VCaP (cell line): ENCODE data around the gene ZRANB2.

Experiments
- H3K27ac ChIP-seq: fragments of 450-650 bp; 2 replicates; pipeline ENCODE4 v1.5.1; 2017
- TF ChIP-seq, protein P1 (sequence below): fragments of 450-650 bp; conservative IDR thresholded peaks from 2 replicates; pipeline ENCODE4 v1.5.1; 2017; ENCODE audit warnings: mild to moderate bottlenecking, moderate library complexity

The ZRANB2 gene

DNA sequence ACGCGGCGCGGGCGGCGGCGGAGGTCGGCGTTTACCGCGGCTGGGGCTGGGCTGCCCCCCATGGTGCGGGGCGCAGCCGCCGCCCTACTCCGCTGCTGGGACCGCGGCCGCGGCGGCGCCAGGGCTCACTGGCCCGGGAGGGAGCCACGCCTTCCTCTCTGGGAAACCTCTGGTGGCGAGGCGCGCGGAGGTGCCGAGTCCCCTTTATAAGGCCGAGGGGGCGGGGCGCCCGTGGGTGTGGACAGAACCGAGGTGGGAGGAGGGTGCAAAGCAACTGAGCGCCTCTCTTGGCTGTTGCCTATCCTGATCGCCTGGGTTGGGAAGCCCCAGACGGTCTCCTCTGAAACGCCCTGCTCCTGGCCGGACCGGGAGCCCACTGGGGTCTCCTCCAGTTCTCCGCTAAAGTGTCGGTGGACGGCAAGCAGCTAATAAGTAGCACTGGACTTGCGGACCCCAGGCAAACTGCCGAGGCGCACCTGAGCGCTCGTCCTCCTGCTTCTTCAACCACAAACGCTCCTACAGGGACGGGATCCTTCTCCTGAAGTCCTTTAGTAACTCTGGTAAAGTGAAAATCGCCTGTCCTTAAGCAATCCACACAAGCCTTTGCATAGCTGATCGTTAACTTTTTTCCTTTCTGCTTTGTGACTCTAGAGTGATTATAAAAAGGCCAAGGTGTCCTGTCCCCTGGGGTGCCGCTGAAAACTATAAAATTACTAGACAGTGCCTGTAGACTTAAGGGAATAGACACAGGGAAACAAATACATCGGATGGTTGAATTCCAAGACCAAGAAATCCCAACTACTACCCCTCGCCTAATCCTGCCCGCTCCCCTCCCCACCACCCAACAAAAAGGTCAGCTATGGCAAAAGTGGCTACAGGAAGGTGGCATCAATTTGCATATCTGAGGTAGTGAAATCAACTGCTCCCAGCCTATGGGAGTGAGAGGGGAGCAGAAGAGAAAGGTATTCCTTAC lies 32.9 kb downstream of the ZRANB2 start, which contains the start of gene PTGER3:
Gene PTGER3, minus strand, starts transcription at position 182 of the 973 bp plus-strand sequence. CDS start 239 bp downstream, outside the sequence.
- TF ChIP-seq, protein P1, sequence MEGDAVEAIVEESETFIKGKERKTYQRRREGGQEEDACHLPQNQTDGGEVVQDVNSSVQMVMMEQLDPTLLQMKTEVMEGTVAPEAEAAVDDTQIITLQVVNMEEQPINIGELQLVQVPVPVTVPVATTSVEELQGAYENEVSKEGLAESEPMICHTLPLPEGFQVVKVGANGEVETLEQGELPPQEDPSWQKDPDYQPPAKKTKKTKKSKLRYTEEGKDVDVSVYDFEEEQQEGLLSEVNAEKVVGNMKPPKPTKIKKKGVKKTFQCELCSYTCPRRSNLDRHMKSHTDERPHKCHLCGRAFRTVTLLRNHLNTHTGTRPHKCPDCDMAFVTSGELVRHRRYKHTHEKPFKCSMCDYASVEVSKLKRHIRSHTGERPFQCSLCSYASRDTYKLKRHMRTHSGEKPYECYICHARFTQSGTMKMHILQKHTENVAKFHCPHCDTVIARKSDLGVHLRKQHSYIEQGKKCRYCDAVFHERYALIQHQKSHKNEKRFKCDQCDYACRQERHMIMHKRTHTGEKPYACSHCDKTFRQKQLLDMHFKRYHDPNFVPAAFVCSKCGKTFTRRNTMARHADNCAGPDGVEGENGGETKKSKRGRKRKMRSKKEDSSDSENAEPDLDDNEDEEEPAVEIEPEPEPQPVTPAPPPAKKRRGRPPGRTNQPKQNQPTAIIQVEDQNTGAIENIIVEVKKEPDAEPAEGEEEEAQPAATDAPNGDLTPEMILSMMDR: no peak

GRCh38 chr1:71046891-71047634 lies 33.8 kb downstream of the ZRANB2 start:
- H3K27ac ChIP-seq: no peak overlapping the region
- TF ChIP-seq, protein P1: no peak

More for the DNA sequence above, 32.9 kb downstream of the ZRANB2 start, which contains the start of gene PTGER3:
- no peak within 1 kb of the TSS for H3K27ac ChIP-seq

DNA sequence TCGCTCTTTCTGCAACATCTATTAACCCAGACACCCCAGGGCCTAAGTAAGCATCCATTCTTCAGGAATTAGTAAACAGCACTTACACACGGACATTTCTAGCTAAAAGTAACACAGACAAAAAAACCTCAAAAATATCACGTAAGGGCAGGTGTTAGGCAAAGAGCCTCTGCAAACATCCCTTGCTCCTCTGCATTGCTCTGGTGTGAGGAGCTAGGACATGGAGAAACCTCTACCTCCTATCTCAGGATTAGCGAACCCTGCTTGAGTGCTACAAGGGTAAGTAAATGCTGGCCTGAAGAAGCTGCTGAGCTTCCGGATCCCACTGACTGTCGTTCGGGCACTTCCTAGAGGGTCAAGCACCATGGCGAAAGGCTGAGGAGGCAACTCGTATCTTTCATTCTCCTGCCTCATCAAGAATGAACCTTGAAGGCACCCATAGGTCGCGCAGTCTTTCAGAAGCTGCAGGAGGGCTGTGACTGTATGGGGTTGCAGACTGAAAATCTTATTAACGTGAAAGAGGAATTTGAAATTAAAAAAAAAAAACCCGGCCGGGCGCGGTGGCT lies 35.3 kb downstream of the ZRANB2 start:
- TF ChIP-seq, protein P1: no peak
- H3K27ac ChIP-seq: no peak overlapping the region

DNA sequence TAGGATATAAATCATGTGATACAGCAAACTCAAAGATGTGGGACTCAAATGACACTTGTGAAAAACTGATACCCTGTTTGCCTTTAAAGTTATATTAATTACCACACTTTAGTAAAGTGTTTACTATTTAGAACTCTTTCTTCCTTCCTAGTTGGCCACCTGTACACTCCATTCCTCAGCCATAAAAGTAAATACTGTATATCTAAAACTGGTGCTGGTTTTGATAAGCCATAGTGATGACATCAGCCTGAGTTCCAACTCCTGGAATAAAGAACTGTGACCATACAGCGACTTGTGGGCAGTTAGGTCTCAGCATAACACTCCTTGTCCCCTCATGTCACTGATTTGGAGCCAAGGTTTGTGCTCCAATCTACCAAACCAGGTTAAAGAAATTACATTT lies 36.0 kb downstream of the ZRANB2 start:
- TF ChIP-seq, protein P1: no peak
- H3K27ac ChIP-seq: no peak overlapping the region

- no peak overlapping the region for H3K27ac ChIP-seq
- TF ChIP-seq, protein P1: no peak
Measured at GRCh38 chr1:71043065-71043464, 37.8 kb downstream of the ZRANB2 start.

DNA sequence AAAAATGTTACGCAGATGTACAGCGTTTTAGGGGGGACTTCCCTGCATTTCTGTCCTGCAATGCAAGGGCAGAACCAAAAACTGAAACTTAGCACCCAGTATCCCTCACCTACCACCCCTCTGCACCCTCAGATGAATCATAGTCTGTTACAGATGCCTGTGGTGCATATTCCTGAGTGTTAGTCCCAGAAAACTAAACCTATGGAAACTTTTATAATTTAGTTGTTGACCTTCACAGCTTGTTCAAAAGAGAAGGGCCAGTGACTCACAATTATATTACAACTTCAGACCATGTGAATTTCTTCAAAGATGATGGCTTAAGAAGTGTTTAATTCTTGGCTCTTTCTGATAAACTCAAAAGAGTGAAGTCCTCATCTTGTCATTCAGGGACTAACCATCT lies 39.0 kb downstream of the ZRANB2 start:
- H3K27ac ChIP-seq: no peak overlapping the region
- TF ChIP-seq, protein P1: no peak
